Mononuclear cell (primary cell): ENCODE data around the gene RBM44. TPM values are rescaled to one million over a fixed set of nuclear protein-coding genes. Genes with fewer than 3 reads are reported as not detected.

Source experiments
- H3K27me3 ChIP-seq: 2 replicates; pipeline ENCODE4 v1.6.0; 2011; ENCODE audit warnings: low read length, control low read depth; ENCODE audit not compliant: insufficient read depth
- H3K4me1 ChIP-seq: 2 replicates; pipeline ENCODE4 v1.5.1; 2011; ENCODE audit warnings: mild to moderate bottlenecking, low read length, control low read depth; ENCODE audit not compliant: insufficient read depth
- H3K4me3 ChIP-seq: 2 replicates; pipeline ENCODE4 v1.5.1; 2011; ENCODE audit warnings: mild to moderate bottlenecking, low read length, moderate library complexity
- H3K9me3 ChIP-seq: 2 replicates; pipeline ENCODE4 v1.5.1; 2011; ENCODE audit warnings: low read depth, mild to moderate bottlenecking, control low read depth, low read length
- total RNA-seq: library from RNA; depleted of rRNA; stranded (reverse); fragments of >200 nt; gene quantifications from one replicate; pipeline ENCODE4 v1.2.3, GENCODE V29; 2012

RBM44 gene
- total RNA-seq, 1 donor = 3.5 TPM

- no peaks in the 10 kb centered on the region for H3K4me1 ChIP-seq
These were observed 79.9 kb downstream of the RBM44 start for GRCh38 chr2:237878321-237879057.

GRCh38 chr2:237879058-237879430 is 80.5 kb downstream of the RBM44 start:
- no peaks in the 10 kb centered on the region for H3K9me3 ChIP-seq
- H3K4me3 ChIP-seq = no peak overlapping the region
- H3K4me1 ChIP-seq = no peaks in the 10 kb centered on the region
- no peaks in the 10 kb centered on the region for H3K27me3 ChIP-seq

More at GRCh38 chr2:237878321-237879057, 79.9 kb downstream of the RBM44 start:
- no peaks in the 10 kb centered on the region for H3K9me3 ChIP-seq
- no peak overlapping the region for H3K4me3 ChIP-seq
- H3K27me3 ChIP-seq = no peaks in the 10 kb centered on the region

GRCh38 chr2:237879991-237880560 is 81.5 kb downstream of the RBM44 start:
- no peaks in the 10 kb centered on the region for H3K27me3 ChIP-seq
- H3K4me1 ChIP-seq = no peaks in the 10 kb centered on the region
- H3K4me3 ChIP-seq = no peak overlapping the region
- no peaks in the 10 kb centered on the region for H3K9me3 ChIP-seq

GRCh38 chr2:237882510-237883481 is 84.2 kb downstream of the RBM44 start:
- no peaks in the 10 kb centered on the region for H3K4me1 ChIP-seq
- no peaks in the 10 kb centered on the region for H3K27me3 ChIP-seq
- no peaks in the 10 kb centered on the region for H3K9me3 ChIP-seq
- no peak overlapping the region for H3K4me3 ChIP-seq

- Histone ChIP-seq H3K27me3 (no peaks in the 10 kb centered on the region), H3K4me1 (no peaks in the 10 kb centered on the region), H3K9me3 (no peaks in the 10 kb centered on the region), H3K4me3 (no peak overlapping the region)
These were observed 85.4 kb downstream of the RBM44 start for GRCh38 chr2:237883951-237884446.

DNA sequence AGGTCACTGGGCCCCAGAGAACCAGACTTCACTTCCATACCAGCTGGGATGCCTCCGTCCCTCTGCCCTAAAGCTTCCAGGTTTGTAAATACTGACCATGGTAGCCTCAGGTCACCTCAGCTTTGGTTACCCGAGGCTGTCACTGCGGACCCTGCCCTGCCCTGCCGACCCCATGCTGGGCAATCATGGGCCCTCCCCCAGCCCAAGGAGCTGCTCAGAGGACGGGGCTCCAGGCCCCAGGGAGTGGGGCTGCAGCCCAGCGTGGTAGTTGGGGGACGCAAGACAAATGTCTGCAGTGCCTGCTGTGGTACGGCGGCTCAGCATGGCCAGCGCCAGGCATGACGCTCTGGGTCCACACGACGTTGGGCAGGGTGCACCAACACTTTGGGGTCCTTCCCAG is 86.1 kb downstream of the RBM44 start:
- no peaks in the 10 kb centered on the region for H3K4me1 ChIP-seq
- H3K9me3 ChIP-seq = no peaks in the 10 kb centered on the region
- no peaks in the 10 kb centered on the region for H3K27me3 ChIP-seq
- H3K4me3 ChIP-seq = no peak overlapping the region

DNA sequence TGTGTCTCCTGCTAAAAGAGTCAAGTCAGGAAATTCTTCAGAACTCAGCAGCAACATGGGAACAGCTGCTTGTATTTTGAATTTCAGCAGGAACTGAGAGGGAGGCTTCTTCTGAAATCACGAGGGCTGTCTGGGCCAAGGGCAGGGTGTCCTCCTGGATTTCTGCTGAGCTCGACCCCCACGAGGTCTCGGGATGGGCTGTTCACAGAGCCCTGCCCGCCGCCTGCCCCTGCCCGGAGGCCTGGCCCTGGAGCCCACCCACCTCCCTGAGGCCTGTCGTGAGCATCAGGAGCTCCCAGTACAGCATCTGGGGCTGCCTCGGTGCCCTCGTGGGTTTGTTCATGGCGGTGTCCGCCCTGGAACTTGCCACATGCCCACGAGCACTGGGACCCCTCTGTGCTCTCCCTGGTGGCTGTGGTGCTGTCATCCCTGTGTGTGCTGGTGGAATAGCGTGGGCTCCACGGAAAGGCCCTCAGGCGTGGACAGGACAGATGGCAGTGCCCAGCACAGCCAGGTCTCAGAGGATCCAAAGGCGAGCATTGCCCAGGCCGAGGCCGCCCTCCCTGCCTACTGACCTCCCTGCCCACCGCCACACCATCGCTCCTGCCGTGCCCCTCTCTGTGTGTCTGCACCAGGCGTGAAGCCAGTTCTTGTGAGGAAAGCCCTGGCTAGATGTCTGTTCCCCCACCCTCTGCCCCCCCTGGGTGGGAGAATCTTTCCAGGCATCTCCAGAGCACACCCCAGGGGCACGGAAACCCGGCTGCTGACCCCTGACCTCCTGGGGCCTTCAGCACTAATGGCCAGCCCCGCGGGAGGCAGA is 86.7 kb downstream of the RBM44 start:
- H3K27me3 ChIP-seq = no peaks in the 10 kb centered on the region
- no peaks in the 10 kb centered on the region for H3K4me1 ChIP-seq
- no peaks in the 10 kb centered on the region for H3K9me3 ChIP-seq
- H3K4me3 ChIP-seq = no peak overlapping the region

- Histone ChIP-seq H3K4me3 (no peak overlapping the region), H3K4me1 (no peaks in the 10 kb centered on the region), H3K27me3 (no peaks in the 10 kb centered on the region), H3K9me3 (no peaks in the 10 kb centered on the region)
These were observed 87.5 kb downstream of the RBM44 start for GRCh38 chr2:237885931-237886684.

DNA sequence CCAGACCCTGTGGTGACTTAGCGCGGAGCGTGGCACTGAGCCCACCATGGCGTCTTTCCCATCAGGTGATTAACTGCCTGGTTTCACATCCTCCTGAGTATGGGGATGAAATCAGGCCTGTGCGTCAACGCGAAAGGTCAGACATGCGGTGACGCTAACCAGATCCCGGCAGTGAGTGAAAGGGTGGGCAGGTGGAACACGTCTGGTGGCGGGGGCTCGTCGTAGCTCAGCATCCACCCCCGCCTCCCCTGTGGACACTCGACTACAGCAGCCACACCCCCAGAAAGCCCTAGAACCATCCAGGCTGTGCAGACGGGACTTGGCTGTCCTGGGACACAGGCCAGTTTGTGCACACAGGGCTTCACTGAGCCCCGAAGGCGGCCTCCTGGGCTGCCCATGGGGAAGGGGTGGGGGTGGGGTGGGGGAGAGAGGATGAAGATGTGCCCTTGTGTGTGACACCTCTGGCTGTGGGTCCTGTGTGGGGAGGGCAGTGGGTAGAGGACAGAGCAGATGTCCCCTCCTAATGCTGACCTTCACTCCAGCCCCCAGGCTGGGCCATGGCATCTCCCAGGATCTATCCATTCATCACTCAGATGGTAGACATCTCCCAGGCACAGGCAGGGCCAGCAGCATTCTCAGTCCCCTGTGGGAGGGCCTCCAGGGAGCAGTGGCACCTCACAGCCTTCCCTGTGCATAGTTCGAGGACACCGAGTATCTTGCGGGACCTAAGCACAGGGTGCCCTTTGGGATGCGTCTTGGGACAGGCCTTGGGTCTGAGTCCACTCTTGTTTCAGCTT is 88.3 kb downstream of the RBM44 start:
- Histone ChIP-seq H3K27me3 (no peaks in the 10 kb centered on the region), H3K9me3 (no peaks in the 10 kb centered on the region), H3K4me1 (no peaks in the 10 kb centered on the region), H3K4me3 (no peak overlapping the region)

- Histone ChIP-seq H3K4me3 (no peak overlapping the region), H3K4me1 (peaks cover 8% of the 10 kb centered on the region), H3K9me3 (no peaks in the 10 kb centered on the region), H3K27me3 (no peaks in the 10 kb centered on the region)
These were observed 89.8 kb downstream of the RBM44 start for GRCh38 chr2:237888389-237888788.

DNA sequence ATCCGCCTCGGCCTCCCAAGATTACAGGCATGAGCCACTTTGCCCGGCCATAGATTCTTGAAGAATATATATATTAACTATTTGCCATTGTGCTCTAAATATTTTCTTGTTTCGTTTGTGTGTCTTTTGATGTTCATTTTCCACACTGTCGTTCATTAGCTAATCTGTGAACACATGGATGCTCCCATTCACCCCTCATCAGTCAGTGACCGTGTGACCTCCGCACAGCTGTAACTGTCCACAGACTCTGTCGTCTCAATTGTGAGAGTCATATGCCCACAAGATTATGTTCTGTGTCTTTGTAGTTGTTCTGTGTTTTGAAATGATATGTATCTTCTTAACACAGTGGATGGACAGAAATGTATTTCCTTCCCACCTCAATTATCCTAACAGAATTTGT is 90.4 kb downstream of the RBM44 start:
- no peak overlapping the region for H3K4me3 ChIP-seq
- H3K27me3 ChIP-seq = no peaks in the 10 kb centered on the region
- no peaks in the 10 kb centered on the region for H3K9me3 ChIP-seq
- H3K4me1 ChIP-seq = peaks cover 8% of the 10 kb centered on the region

GRCh38 chr2:237889811-237890210 is 91.2 kb downstream of the RBM44 start:
- Histone ChIP-seq H3K4me1 (peaks cover 8% of the 10 kb centered on the region), H3K27me3 (no peaks in the 10 kb centered on the region), H3K4me3 (no peak overlapping the region), H3K9me3 (no peaks in the 10 kb centered on the region)
